ENCODE results near the gene DOCK2.
"Not testable (repeated sequence)": the region's sequence is repeated elsewhere in the genome, so short reads cannot be mapped to it uniquely, and the experiment has no call there.

Gene DOCK2

GRCh38 chr5:170057311-170057710 is 420.2 kb downstream of the DOCK2 start:
- DNase-seq (no peak), ATAC-seq (no peak)

- ATAC-seq (no peak), DNase-seq (no peak)
These were observed 422.1 kb downstream of the DOCK2 start for GRCh38 chr5:170059221-170059620.

GRCh38 chr5:170067152-170067551 is 430.1 kb downstream of the DOCK2 start:
- no peak for DNase-seq
- no peak for ATAC-seq

- no peak for DNase-seq
- no peak for ATAC-seq
These were observed 430.6 kb downstream of the DOCK2 start for GRCh38 chr5:170067574-170068170.

- ATAC-seq = no peak
- no peak for DNase-seq
These were observed 432.4 kb downstream of the DOCK2 start for GRCh38 chr5:170069512-170069911.

GRCh38 chr5:170070556-170071412 is 433.7 kb downstream of the DOCK2 start:
- ATAC-seq (no peak), DNase-seq (peak; percentile 42)

GRCh38 chr5:170071748-170072147 is 434.7 kb downstream of the DOCK2 start:
- DNase-seq (no peak), ATAC-seq (no peak)

- ATAC-seq = no peak
- no peak for DNase-seq
These were observed 438.6 kb downstream of the DOCK2 start for GRCh38 chr5:170075696-170076095.

- no peak for DNase-seq
- no peak for ATAC-seq
These were observed 439.1 kb downstream of the DOCK2 start for GRCh38 chr5:170076211-170076610.

GRCh38 chr5:170076739-170077138 is 439.7 kb downstream of the DOCK2 start:
- no peak for DNase-seq

GRCh38 chr5:170077526-170077925 is 440.5 kb downstream of the DOCK2 start:
- no peak for DNase-seq
- ATAC-seq = no peak

More at GRCh38 chr5:170076739-170077138, 439.7 kb downstream of the DOCK2 start:
- ATAC-seq = no peak

GRCh38 chr5:170078458-170078857 is 441.4 kb downstream of the DOCK2 start:
- ATAC-seq (no peak), DNase-seq (no peak)

GRCh38 chr5:170078931-170079330 is 441.9 kb downstream of the DOCK2 start:
- DNase-seq = no peak
- ATAC-seq = no peak

- no peak for ATAC-seq
- no peak for DNase-seq
These were observed 443.1 kb downstream of the DOCK2 start for GRCh38 chr5:170080217-170080616.

GRCh38 chr5:170080786-170081445 is 443.8 kb downstream of the DOCK2 start:
- DNase-seq = no peak

GRCh38 chr5:170081616-170082015 is 444.5 kb downstream of the DOCK2 start:
- no peak for DNase-seq
- no peak for ATAC-seq

More at GRCh38 chr5:170080786-170081445, 443.8 kb downstream of the DOCK2 start:
- ATAC-seq = no peak

- DNase-seq (no peak), ATAC-seq (no peak)
These were observed 445.6 kb downstream of the DOCK2 start for GRCh38 chr5:170082701-170083100.

- no peak for ATAC-seq
- no peak for DNase-seq
These were observed 450.2 kb downstream of the DOCK2 start for GRCh38 chr5:170087168-170087817.

- no peak for DNase-seq
- no peak for ATAC-seq
These were observed 455.5 kb downstream of the DOCK2 start for GRCh38 chr5:170092455-170093101.

- ATAC-seq, DNase-seq: not testable (repeated sequence)
These were observed 457.3 kb downstream of the DOCK2 start for GRCh38 chr5:170094329-170094728.

GRCh38 chr5:170095646-170096045 is 458.6 kb downstream of the DOCK2 start:
- ATAC-seq (no peak), DNase-seq (no peak)

GRCh38 chr5:170097934-170098333 is 460.9 kb downstream of the DOCK2 start:
- DNase-seq = no peak
- ATAC-seq = no peak

All from stimulated activated naive CD8-positive, alpha-beta T cell treated with anti-CD3 and anti-CD28 coated beads, Interleukin-15, Interleukin-2, amounts not matched to agents 100 U/mL and 50 U/mL, for 24 hours (primary cell).